GM12874 (cell line): ENCODE data around the gene SEMA3E.

Experiments
- CTCF ChIP-seq: IDR thresholded peaks from 2 replicates; pipeline ENCODE4 v1.5.1; 2011; ENCODE audit warnings: low read depth, mild to moderate bottlenecking, control low read depth, low read length, moderate library complexity; ENCODE audit not compliant: insufficient read depth

The SEMA3E gene

GRCh38 chr7:83455612-83456011 is 193.3 kb downstream of the SEMA3E start:
- TF ChIP-seq CTCF, result no peak

- TF ChIP-seq CTCF, result no peak
These were observed 196.7 kb downstream of the SEMA3E start for GRCh38 chr7:83452256-83452655.

GRCh38 chr7:83451501-83452045 is 197.4 kb downstream of the SEMA3E start:
- TF ChIP-seq CTCF, result no peak

- no peak for TF ChIP-seq CTCF
These were observed 199.2 kb downstream of the SEMA3E start for GRCh38 chr7:83449781-83450180.

- TF ChIP-seq CTCF, result no peak
These were observed 201.3 kb downstream of the SEMA3E start for GRCh38 chr7:83447681-83448080.

- TF ChIP-seq CTCF, result no peak
These were observed 202.8 kb downstream of the SEMA3E start for GRCh38 chr7:83446102-83446669.

- TF ChIP-seq CTCF, result no peak
These were observed 206.0 kb downstream of the SEMA3E start for GRCh38 chr7:83442911-83443310.

- TF ChIP-seq CTCF, result no peak
These were observed 209.9 kb downstream of the SEMA3E start for GRCh38 chr7:83439026-83439425.
